ENCODE results near the gene WDR88. TPM values are rescaled to one million over a fixed set of nuclear protein-coding genes. Genes with fewer than 3 reads are reported as not detected.

WDR88 gene
- total RNA-seq, 1 donor from 2014 or later: not detected

GRCh38 chr19:33216198-33216830 lies 84.4 kb downstream of the WDR88 start:
- no peaks in the 10 kb centered on the region for H3K27me3 ChIP-seq
- no peaks in the 10 kb centered on the region for H3K9me3 ChIP-seq
- no peaks in the 10 kb centered on the region for H3K36me3 ChIP-seq
- H3K4me1 ChIP-seq: no peaks in the 10 kb centered on the region
- no peak for DNase-seq (ENCODE audit: extremely low spot score in 2 of 2)
- intact Hi-C loops (cut with DNase I): no loop called here
- H3K27ac ChIP-seq: no peak overlapping the region
- H3K4me3 ChIP-seq: no peak overlapping the region
- no peak for TF ChIP-seq CTCF (IDR thresholded peaks at IDR 0.05)
- no peak for TF ChIP-seq POLR2A (IDR thresholded peaks at IDR 0.05)
- no peak for TF ChIP-seq POLR2AphosphoS5 (IDR thresholded peaks at IDR 0.05; ENCODE audit: insufficient read depth in 1 of 2, low read depth in 1 of 2)

- TF ChIP-seq POLR2A (IDR thresholded peaks at IDR 0.05) (no peak), CTCF (IDR thresholded peaks at IDR 0.05) (no peak), POLR2AphosphoS5 (IDR thresholded peaks at IDR 0.05; ENCODE audit: insufficient read depth in 1 of 2, low read depth in 1 of 2) (no peak)
- DNase-seq (ENCODE audit: extremely low spot score in 2 of 2): no peak
- Histone ChIP-seq H3K36me3 (no peaks in the 10 kb centered on the region), H3K4me1 (no peaks in the 10 kb centered on the region), H3K9me3 (no peaks in the 10 kb centered on the region), H3K27ac (no peak overlapping the region), H3K27me3 (no peaks in the 10 kb centered on the region), H3K4me3 (no peak overlapping the region)
- intact Hi-C loops (cut with DNase I): no loop called here
Observed at GRCh38 chr19:33217881-33218280, 86.0 kb downstream of the WDR88 start.

- no peak overlapping the region for H3K27ac ChIP-seq
- no peaks in the 10 kb centered on the region for H3K36me3 ChIP-seq
- TF ChIP-seq POLR2A (IDR thresholded peaks at IDR 0.05): no peak
- no peak for TF ChIP-seq POLR2AphosphoS5 (IDR thresholded peaks at IDR 0.05; ENCODE audit: insufficient read depth in 1 of 2, low read depth in 1 of 2)
- no peak for TF ChIP-seq CTCF (IDR thresholded peaks at IDR 0.05)
- H3K4me1 ChIP-seq: no peaks in the 10 kb centered on the region
- no peak for DNase-seq (ENCODE audit: extremely low spot score in 2 of 2)
- intact Hi-C loops (cut with DNase I): no loop called here
- no peaks in the 10 kb centered on the region for H3K9me3 ChIP-seq
- H3K27me3 ChIP-seq: peaks cover 2% of the 10 kb centered on the region
- no peak overlapping the region for H3K4me3 ChIP-seq
Observed at GRCh38 chr19:33219261-33219815, 87.4 kb downstream of the WDR88 start.

- peaks cover 4% of the 10 kb centered on the region for H3K4me1 ChIP-seq
- no peak overlapping the region for H3K4me3 ChIP-seq
- H3K27ac ChIP-seq: no peak overlapping the region
- no peaks in the 10 kb centered on the region for H3K9me3 ChIP-seq
- H3K36me3 ChIP-seq: no peaks in the 10 kb centered on the region
- no peak for DNase-seq (ENCODE audit: extremely low spot score in 2 of 2)
- TF ChIP-seq CTCF (IDR thresholded peaks at IDR 0.05) (no peak), POLR2AphosphoS5 (IDR thresholded peaks at IDR 0.05; ENCODE audit: insufficient read depth in 1 of 2, low read depth in 1 of 2) (no peak), POLR2A (IDR thresholded peaks at IDR 0.05) (no peak)
- H3K27me3 ChIP-seq: peaks cover 10% of the 10 kb centered on the region
- intact Hi-C loops (cut with DNase I): no loop called here
Observed at GRCh38 chr19:33220115-33220514, 88.2 kb downstream of the WDR88 start.

- intact Hi-C loops (cut with DNase I): no loop called here
Observed at GRCh38 chr19:33220735-33221134, 88.8 kb downstream of the WDR88 start.

More at GRCh38 chr19:33220735-33221134, 88.8 kb downstream of the WDR88 start:
- no peak for DNase-seq (ENCODE audit: extremely low spot score in 2 of 2)
- H3K9me3 ChIP-seq: no peaks in the 10 kb centered on the region
- H3K4me1 ChIP-seq: peaks cover 10% of the 10 kb centered on the region
- H3K27ac ChIP-seq: no peak overlapping the region
- H3K27me3 ChIP-seq: peaks cover 16% of the 10 kb centered on the region
- H3K4me3 ChIP-seq: no peak overlapping the region
- no peaks in the 10 kb centered on the region for H3K36me3 ChIP-seq
- TF ChIP-seq POLR2AphosphoS5 (IDR thresholded peaks at IDR 0.05; ENCODE audit: insufficient read depth in 1 of 2, low read depth in 1 of 2) (no peak), POLR2A (IDR thresholded peaks at IDR 0.05) (no peak), CTCF (IDR thresholded peaks at IDR 0.05) (no peak)

Measured in vagina (tissue), 2 donors.